Activated naive CD4-positive, alpha-beta T cell (primary cell): Measurements from ENCODE around the gene EPN1.

Experiments used
- DNase-seq, 4 experiments: peaks; one replicate each; lab custom pipeline; 2025; lab: John Stamatoyannopoulos, UW

EPN1 gene

DNA sequence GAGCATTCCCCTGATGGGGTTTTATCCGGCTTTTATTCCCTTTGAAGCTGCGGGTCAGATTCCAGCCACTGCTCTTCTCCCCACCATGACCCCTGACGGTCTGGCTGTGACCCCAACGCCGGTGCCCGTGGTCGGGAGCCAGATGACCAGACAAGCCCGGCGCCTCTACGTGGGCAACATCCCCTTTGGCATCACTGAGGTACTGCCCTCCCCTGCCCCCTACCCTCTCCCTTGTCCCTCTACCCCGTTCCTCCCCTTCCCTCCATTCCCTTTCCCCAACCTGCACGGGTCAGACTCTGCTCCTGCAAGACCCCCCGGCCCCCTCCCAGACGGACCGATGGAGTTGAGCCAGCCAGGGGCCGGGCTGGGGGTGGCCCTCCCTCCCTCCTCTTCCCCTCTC, 14.0 kb upstream of the EPN1 start:
- DNase-seq: no peak

- no peak for DNase-seq
Measured at GRCh38 chr19:55661826-55662225, 13.2 kb upstream of the EPN1 start.

GRCh38 chr19:55663846-55664536, 11.0 kb upstream of the EPN1 start:
- DNase-seq: no peak

DNA sequence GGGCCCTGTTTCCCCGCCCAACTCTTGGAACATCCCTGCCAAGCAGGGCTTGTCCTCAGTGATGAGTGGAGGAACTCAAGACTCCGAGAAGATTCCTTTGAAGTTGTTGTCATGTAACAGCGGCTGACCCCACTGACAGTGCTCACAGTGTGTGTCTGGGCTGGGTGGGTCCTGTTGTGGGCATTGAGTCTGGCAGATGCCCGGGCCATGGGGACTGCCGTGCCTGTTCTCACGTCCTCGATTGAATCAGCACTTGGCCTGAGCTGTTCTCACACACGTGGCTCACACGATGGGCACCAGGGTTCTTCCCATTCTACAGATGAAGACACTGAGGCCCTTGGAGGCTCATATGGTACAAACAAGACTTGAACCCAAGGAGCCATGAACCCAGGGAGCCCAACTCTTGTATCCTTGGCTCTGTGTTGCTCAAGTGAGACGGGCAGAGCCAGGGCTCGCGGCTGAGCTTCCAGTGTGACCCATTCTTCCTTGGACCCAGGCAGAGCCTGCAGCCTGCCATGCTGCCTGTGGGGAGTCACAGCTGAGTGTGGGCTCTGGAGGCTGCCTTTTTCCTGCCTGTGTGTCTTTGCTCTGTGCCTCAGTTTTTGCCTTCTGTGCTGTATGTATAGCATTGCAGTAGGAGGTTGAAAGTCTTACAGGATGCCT, 8.6 kb upstream of the EPN1 start:
- DNase-seq: no peak

DNA sequence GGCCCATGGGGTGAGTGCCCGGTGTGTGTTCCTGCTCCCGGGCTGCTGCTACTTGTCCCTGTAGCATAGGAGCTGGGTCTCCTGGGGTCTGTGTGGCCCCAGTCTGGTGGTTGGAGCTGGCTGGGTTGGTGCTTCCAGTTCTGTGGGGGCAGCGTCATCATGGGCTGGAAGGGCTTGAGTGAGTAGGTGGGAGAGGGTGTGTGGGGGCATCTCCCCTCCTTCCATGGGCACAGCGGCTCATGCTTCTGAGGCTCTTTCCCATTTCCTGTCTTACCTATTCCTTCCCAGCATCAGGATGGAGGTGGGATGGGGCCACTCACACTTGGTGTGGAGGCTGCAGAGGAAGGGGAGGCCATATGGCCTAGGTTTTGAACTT, 8.0 kb upstream of the EPN1 start:
- no peak for DNase-seq

DNA sequence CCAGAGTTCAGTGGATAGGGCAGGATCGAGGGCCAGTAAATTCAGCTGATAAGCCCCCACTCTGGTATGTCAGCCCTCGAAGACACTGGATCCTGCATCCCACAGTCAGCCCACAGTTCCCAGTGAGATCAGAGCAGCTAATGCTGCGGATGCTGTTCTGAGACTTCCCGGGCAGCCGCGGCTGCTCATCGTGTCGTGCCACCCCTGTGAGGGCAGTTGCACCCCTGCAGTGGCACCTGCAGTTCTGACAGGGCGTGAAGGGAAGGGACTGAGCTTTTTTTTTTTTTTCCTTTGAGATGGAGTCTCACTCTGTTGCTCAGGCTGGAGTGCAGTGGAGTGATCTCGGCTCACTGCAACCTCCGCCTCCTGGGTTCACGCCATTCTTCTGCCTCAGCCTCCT, 7.5 kb upstream of the EPN1 start:
- DNase-seq: no peak

- DNase-seq: no peak
Measured at GRCh38 chr19:55667958-55668357, 7.1 kb upstream of the EPN1 start.

DNA sequence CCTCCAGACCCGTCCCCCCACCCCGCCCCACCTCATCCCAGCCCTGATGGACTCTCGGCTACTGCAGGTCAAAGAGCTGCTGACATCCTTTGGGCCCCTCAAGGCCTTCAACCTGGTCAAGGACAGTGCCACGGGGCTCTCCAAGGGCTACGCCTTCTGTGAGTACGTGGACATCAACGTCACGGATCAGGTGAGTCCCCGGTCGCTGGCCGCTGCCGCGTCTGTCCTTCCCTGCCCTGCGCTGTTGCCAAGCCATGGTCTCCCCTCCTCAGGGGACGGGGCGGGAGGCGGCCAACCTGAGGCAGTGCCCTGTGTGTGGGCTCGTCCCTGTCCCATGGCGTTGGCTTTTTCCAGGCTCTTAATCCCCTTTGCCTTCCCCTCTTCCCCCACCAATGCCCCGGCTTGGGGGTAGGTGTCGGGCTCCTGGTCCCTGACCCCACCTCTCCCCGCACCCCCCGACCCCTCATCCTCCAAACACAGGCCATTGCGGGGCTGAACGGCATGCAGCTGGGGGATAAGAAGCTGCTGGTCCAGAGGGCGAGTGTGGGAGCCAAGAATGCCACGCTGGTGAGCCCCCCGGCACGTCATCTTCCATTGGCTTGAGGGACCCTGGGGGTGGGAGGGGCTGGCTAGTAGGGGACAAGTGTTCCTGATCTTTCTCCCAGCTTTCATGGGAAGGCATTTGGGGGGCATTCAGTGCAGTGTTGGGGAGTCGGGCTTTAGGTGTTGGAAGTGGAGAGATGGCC, 6.2 kb upstream of the EPN1 start:
- DNase-seq: no peak

GRCh38 chr19:55669418-55670279, 5.4 kb upstream of the EPN1 start:
- no peak for DNase-seq

DNA sequence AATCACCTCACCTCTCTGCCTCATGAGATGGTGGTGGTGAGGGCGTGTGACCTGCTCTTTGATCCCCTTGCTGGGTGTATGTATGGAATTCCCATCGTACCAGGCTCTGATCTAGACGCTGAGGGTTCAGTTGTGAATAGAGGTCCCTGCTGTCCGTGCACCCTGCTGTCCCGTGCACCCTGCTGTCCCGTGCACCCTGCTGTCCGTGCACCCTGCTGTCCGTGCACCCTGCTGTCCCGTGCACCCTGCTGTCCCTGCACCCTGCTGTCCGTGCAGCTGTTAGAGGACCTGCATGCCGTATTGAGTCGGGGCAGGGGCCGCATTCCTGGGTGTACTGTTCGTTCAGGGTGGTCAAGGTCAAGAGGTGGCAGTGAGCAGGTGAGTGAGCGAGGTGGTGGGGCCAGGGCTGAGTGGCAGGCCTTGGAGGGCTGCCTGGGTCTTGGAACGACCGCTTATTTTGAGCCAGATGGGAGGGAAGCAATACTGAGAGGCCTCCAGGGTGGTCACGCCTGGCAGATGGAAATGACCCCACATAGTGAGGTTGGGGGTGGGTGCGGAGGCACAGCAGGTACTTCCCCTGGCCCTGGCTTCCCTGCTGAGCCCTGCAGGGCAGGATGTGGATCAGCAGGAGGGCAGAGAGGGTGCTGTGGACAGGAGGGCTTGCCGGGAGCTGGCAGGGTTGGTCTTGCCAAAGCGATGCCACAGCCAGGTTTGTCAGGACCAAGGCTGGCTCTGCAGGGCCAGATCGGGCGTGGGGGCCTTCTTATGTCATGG, 4.6 kb upstream of the EPN1 start:
- peak in 1 of 4 experiments; percentile 30 for DNase-seq

GRCh38 chr19:55671054-55671378, 4.0 kb upstream of the EPN1 start:
- DNase-seq: no peak

DNA sequence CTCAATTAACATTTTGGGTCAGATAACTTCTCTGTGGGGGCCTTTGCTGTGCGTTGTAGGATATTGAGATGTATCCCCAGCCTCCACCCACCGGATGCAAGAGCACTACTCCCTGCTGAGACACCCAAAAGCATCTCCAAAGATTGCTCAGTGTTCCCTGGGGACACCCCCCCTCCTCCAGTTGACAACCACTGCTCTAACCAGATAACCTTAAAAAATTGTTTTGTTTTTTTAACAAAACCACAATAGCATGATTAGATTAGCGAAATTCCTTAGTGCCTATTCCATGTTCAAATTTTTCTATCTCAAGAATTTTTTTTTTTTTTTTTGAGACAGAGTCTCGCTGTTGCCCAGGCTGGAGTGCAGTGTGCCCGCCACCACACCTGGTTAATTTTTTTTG, 2.6 kb upstream of the EPN1 start:
- DNase-seq: no peak

GRCh38 chr19:55673465-55673864, 1.6 kb upstream of the EPN1 start:
- no peak for DNase-seq

DNA sequence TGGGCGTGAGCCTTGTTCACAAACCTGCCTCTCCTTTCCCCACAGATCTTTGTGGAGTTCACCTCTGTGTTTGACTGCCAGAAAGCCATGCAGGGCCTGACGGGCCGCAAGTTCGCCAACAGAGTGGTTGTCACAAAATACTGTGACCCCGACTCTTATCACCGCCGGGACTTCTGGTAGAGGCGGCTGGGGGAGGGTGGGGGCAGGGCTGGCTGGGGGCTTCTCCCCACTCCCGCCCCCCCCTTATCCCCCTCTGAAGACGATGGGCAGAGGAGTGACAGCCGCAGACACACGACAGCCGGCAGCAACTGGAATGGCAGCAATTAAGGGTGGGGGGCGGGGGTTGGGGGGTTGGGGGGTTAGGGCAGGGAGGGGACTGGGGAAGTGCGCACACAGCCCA, 1.1 kb upstream of the EPN1 start:
- DNase-seq: no peak

DNA sequence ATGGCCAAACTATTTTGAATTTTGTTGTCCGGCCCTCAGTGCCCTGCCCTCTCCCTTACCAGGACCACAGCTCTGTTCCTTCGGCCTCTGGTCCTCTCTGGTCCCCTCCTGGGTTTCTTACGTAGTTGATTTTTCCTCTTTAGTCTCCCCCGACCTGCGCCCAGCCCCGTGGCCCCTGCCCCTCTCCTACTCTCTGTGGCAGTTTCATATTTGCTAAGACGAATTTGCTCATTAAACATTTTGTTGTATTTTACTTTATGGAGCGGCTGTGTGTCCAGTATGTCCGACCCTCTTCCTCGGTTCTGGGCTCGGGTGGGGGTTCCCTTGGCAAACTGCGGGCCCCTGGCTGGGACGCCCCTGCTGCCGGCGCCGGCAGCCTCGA, 576 bp upstream of the EPN1 start:
- no peak for DNase-seq

DNA sequence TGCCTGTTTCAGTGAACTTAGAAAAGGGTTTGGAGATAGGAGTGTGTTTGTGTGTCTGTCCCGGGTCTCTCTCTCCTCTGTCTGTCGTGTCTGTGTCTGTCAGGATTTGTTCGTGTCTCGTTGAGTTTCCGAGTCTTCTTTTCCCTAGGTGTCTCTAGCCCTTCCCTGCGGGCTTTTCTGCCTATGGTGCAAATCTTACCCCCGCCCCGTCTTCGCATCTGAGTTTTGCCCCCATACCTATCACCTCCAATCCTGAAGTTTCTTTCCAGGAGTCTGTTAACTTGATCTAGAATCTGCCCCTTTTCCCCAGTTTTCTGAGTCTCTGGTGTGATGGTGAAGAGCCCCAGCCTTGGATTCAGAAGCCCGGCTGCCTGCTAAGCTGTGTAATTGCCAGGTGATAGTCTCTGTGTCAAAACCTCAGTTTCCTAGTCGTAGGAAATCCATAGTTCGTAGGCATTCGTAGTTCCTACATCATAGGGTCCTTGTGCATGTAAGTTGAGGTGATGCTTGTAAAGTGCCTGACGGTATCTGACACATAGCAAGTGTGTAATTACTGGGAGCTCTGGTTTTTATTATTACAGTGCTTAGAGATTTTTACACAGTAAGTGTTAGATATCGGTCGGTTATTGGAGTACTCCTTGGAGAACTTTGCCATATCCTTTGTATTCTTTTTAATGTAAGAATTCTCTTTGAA, 782 bp downstream of the EPN1 start:
- no peak for DNase-seq

DNA sequence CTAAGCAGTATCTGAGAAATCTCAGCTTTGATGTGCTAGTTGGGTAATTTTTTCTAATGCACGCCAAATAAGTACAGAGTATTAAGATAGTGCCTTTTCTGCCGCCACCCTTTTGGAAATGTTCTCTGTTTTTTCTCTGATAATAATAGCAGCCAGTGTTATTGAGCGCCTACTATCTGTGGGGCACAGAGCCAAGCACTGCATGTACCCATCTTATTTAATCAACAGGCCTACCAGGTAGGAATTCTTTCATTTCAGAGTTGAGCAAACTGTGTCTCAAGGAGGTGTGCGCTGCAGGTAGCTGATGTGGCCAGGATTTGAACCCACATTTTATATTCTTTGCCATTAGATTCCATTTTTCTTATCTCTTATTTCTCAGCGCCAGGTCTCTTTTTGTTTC, 1.4 kb downstream of the EPN1 start:
- DNase-seq: no peak

DNA sequence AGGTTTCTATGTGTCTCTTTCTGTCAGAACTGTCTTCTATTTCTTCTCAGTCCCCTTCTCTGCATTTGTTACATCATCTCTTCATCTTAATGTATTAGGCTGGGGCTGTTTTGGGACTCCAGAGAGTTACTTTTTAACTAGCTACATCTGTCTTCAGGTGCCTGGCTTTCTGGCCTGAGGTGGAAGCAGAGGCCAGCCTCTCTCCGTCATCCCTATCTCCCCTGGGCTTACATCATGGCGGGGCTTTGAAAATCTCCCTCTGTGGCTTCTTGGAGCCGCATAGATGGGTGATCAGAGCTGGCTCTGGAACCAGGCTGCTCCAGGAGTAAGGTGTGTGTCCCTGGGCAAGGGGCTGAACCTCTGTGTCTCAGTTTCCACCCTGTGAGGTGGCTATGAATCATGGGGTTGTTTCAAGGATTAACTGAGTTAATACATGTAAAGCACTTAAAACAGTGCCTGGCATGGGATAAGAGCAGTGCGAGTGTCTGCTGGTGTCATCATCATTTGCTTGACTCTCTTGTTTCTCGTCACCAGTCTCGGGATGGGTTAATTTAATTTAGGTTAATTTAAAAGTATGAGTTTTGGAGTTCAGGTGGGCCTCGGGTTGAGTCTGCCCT, 2.0 kb downstream of the EPN1 start:
- DNase-seq: no peak

DNA sequence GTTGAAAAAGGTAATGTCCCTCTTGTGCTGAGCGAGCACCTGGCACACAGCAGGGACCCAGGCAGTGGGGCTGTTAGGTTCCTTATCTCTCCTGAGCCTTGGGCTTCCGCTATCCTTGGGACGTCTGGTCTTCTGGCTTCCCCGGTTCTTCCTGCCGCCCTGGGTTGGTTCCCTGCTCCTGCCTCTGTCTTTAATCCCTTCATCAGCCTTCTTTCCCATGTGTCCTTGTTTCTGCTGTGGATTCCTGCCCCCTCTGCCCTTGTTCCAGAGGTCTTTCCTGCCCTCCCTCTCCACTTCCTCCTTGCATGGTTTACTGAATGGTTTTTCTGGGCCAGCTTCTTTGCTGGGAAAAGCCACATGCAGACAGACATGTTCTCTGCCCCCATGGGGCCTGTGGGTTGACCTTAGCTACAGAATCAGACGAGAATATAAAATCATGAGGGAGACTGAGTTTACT, 2.6 kb downstream of the EPN1 start:
- DNase-seq: no peak

DNA sequence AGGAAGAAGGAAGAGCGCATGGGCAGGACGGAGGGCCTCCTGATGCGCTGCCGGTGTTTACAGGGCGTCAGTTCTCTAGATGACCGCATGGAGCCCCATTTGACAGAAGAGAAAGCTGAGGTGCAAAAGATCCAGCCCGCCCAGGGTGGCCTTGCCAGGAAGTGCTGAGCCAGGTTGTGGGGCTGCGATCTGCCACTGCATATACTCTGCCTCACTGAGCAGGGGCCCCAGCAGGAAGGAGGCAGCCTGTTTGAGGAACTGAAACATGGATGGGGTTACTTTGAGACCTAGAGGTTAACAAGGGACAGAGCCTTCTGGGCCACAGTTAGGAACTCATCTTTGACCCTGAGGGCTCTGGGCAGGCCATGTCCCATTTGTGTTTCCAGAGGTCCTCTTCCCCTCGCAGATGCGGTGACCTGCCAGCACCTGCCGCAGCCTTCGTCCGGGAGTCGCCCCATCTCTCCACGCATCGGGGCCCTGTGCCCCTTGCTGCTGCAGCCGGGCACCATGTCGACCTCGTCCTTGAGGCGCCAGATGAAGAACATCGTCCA, 3.2 kb downstream of the EPN1 start:
- no peak for DNase-seq
